Heart left ventricle (tissue), 16 donors: ENCODE results near the gene ARSI. TPM values are rescaled to one million over a fixed set of nuclear protein-coding genes. Genes with fewer than 3 reads are reported as not detected.

ENCODE experiments used
- ATAC-seq, 4 donors: fragments of 200-7000 bp; cut with Tn5 transposase; one replicate each; pipeline ENCODE4 v1.9.1; 2020 to 2022; ENCODE audit warnings: moderate library complexity in 4 of 4, mild to moderate bottlenecking in 3 of 4, moderate number of reproducible peaks in 1 of 4
- DNase-seq, 5 donors: peaks; one replicate each; pipeline ENCODE4 v3.0.0-alpha.2; 2020
- H3K27ac ChIP-seq, 12 donors: fragments of 200-600 bp; sonication (generic) in 4 of 12; one replicate each; pipeline versions ENCODE4 v1.5.0 to v1.8.0; 2016 to 2022; ENCODE audit warnings: mild to moderate bottlenecking in 2 of 12
- H3K27me3 ChIP-seq, 9 donors: fragments of 200-600 bp; sonication (generic) in 2 of 9; one replicate each; pipeline versions ENCODE4 v1.5.1 to v1.8.0; 2016 to 2022; ENCODE audit warnings: mild to moderate bottlenecking in 3 of 9
- H3K36me3 ChIP-seq, 9 donors: fragments of 200-600 bp; sonication (generic) in 2 of 9; one replicate each; pipeline versions ENCODE4 v1.5.0 to v1.8.0; 2018 to 2022; ENCODE audit warnings: mild to moderate bottlenecking in 2 of 9
- H3K4me1 ChIP-seq, 12 donors: fragments of 200-600 bp; sonication (generic) in 4 of 12; one replicate each; pipeline versions ENCODE4 v1.5.0 to v1.8.0; 2016 to 2022; ENCODE audit warnings: mild to moderate bottlenecking in 3 of 12
- H3K4me3 ChIP-seq, 12 donors: fragments of 200-600 bp; sonication (generic) in 4 of 12; one replicate each; pipeline versions ENCODE4 v1.5.0 to v1.8.0; 2017 to 2022; ENCODE audit warnings: mild to moderate bottlenecking in 9 of 12, moderate library complexity in 4 of 12
- H3K9me3 ChIP-seq, 12 donors: fragments of 200-600 bp; sonication (generic) in 4 of 12; one replicate each; pipeline versions ENCODE4 v1.5.0 to v1.8.0; 2016 to 2022; ENCODE audit warnings: mild to moderate bottlenecking in 1 of 12
- CTCF ChIP-seq, 12 donors: fragments of 200-600 bp; sonication (generic) in 4 of 12; IDR thresholded peaks; one replicate each; pipeline versions ENCODE4 v1.5.0 to v1.8.0; 2018 to 2022; ENCODE audit warnings: antibody characterized with exemption in 12 of 12, mild to moderate bottlenecking in 5 of 12
- POLR2A ChIP-seq, 2 donors: fragments of 450-650 bp; IDR thresholded peaks; one replicate each; pipeline ENCODE4 v1.6.1; 2017; ENCODE audit warnings: antibody characterized with exemption in 2 of 2, mild to moderate bottlenecking in 2 of 2, moderate library complexity in 2 of 2
- WGBS, 4 donors: extraction: QIAGEN DNeasy Blood & Tissue Kit in 2 of 4; methylation state at CpG; one replicate each; pipeline versions ENCODE4 v1.1.5 to v1.1.7; 2013 to 2018; 5-methylcytosine and 5-hydroxymethylcytosine counted together
- intact Hi-C, 10 donors: fragments of 100-400 bp; cut with DNase I; formaldehyde crosslinking; loops; one replicate each; pipeline versions ENCODE4 v1.11.1 to v1.14.2; 2022
- long read RNA-seq, 3 donors: library from polyadenylated mRNA; unstranded; transcript quantifications; one replicate each; pipeline ENCODE4 v2.0.0, GENCODE V29; 2020 to 2021
- polyA plus RNA-seq, 2 donors: library from polyadenylated mRNA; stranded (reverse); fragments of 200-250 nt; gene quantifications; one replicate each; pipeline ENCODE4 v1.2.3, GENCODE V29; 2013
- total RNA-seq, 9 donors: library from RNA; depleted of rRNA in 2 of 9; stranded (reverse); fragments of >200 nt in 2 of 9; fragmentation: NEBNext Ultra II Directional in 3 of 9; extraction: Animal tissue kit (Norgen Biotek cat#: 25700) in 3 of 9; gene quantifications; one replicate each; pipeline versions ENCODE4 v1.1.0 to v1.2.4, GENCODE V29; 2016 to 2023
- donor health status: ischemic (EF 13 %, LVEDD 7.1; RV severe dilation, severe dysfunction).
- donor health status: healthy with polysubstance abuse.
- donor health status: DM: no; HTN: yes; CAD: no.
- donor health status: DM: no; HTN: no; CAD: no.
- donor health status: ischemic (EF 25% LVEDD 6.9; RV normal size, moderate dysfunction).
- donor health status: ischemic (EF 25% LVEDD 5.7; RV mildly dilated, moderate dysfunction).
- donor health status: healthy.
- donor health status: DM: yes; HTN: yes; CAD: no.
- donor health status: ischemic (EF 35%, LVEDD 5.7; RV mildly dilated, moderate dysfunction).
- donor health status: nonischemic (EF 11% LVEDD 7.7; RV severe dilation, severe dysfunction).
- donor health status: DM: yes; HTN: yes; CAD: no.
- donor health status: PGD.
- donor health status: ischemic (EF 29% LVEDD 5.4; RV normal size, mild dysfunction).
- donor health status: nonischemic (EF 23%, LVEDD 6.1; RV moderate dilation, normal function).

The ARSI gene
- under 1 TPM in 7 of 9 donors, not detected in 2; 0.12 to 0.95 (median 0.35) TPM for total RNA-seq
- under 1 TPM in 1 of 2 donors, not detected in 1; 0.68 TPM for polyA plus RNA-seq
- long read RNA-seq, donor 1, result 0 reads
- long read RNA-seq, donor 2, result 0 reads
- long read RNA-seq, donor 3, result 0 reads

DNA sequence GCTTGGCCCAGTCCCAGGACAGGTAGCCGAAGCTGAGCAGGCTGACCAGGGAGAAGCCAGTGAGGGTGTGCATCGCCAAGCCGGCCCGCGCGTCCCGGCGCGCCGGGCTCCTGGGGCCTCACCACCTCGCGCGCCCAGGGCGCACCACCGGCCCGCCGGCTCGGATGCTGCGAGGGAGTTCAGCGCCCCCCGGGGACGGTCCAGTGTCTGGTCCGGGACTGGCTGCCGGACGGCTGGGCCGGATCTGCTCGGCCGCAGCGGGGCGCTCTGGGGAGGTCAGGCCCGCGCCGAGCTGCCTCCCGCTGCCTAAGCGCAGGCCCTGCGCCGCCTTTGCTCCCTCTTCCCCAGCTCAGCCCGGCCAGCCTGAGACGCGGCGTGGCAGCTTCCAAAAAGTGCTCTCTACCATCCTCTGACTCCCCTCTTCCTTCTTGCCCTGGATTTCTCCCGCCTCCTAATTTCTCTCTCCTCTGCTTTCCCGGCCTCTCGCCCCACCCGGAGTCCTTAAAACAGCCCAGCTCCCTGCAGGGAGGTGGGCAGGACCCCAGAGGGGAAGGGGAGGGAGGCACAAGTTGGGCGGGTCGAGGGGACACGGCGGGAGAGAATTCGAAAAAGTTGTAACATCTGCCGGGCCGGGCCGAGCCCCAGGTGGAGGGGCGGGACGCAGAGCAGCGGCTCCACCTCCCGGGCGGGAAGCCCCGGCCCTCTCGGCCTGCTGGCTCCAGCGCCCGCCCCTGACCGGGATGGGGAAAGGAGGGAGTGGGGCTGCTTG is at the start of gene ARSI:
Gene ARSI (minus strand): TSS at position 605 of the 769 bp plus-strand sequence. CDS start 532 bp downstream, at position 73.
- H3K4me1 ChIP-seq, result peaks cover 0 to 34% (median 9%) of the 10 kb centered on the region in 12 donors
- peak within 1 kb of the TSS in 7 of 12 donors; percentile 20 to 73 (median 53) for H3K27ac ChIP-seq
- TF ChIP-seq CTCF (IDR thresholded peaks at IDR 0.05) (peak in 3 of 12 donors; percentile 25 to 33 (median 28)), POLR2A (IDR thresholded peaks at IDR 0.05) (no peak)
- DNase-seq (peak in 4 of 5 donors; percentile 32 to 59 (median 56)), ATAC-seq (peak in 3 of 4 donors; percentile 44 to 79 (median 77))
- peak within 1 kb of the TSS; percentile 7 to 54 (median 38) for H3K4me3 ChIP-seq
- WGBS, 4 donors, result 2 to 4% (median 3%) methylated on average over 31 to 63 of the region's 63 CpGs
- peaks cover 0 to 32% (median 16%) of the 10 kb centered on the region in 9 donors for H3K27me3 ChIP-seq
- no peaks in the 10 kb centered on the region for H3K9me3 ChIP-seq
- H3K36me3 ChIP-seq, result no peaks in the 10 kb centered on the region
- intact Hi-C loops, result no loop called here

GRCh38 chr5:150350524-150351344 is 48.0 kb upstream of the ARSI start:
- intact Hi-C loops, result loop anchor here in 7 of 10 donors (5.0 to 10.0 kb wide), 7 partner anchors 78 to 326 kb away; partner anchors contain the start of gene CDX1 (in 1 of the 7)
- ATAC-seq (peak; percentile 83 to 93 (median 92)), DNase-seq (peak; percentile 67 to 79 (median 77))
- Histone ChIP-seq H3K36me3 (no peaks in the 10 kb centered on the region), H3K9me3 (no peaks in the 10 kb centered on the region), H3K27ac (no peak overlapping the region), H3K4me3 (no peak overlapping the region), H3K4me1 (peaks cover 0 to 21% (median 0%) of the 10 kb centered on the region in 12 donors), H3K27me3 (no peaks in the 10 kb centered on the region)
- WGBS, 4 donors, result 43 to 56% (median 49%) methylated on average over 7 of the region's 7 CpGs
- TF ChIP-seq CTCF (IDR thresholded peaks at IDR 0.05) (peak; percentile 31 to 74 (median 55)), POLR2A (IDR thresholded peaks at IDR 0.05) (no peak)

GRCh38 chr5:150349681-150350275 is 47.1 kb upstream of the ARSI start:
- intact Hi-C loops, result loop anchor here in 7 of 10 donors (5.0 to 10.0 kb wide), 7 partner anchors 77 to 325 kb away; partner anchors contain the start of gene CDX1 (in 1 of the 7)
- 79 to 94% (median 91%) methylated on average over 6 of the region's 6 CpGs for WGBS, 4 donors
- DNase-seq (no peak), ATAC-seq (no peak)
- Histone ChIP-seq H3K36me3 (no peaks in the 10 kb centered on the region), H3K27me3 (no peaks in the 10 kb centered on the region), H3K9me3 (no peaks in the 10 kb centered on the region), H3K4me1 (peaks cover 0 to 21% (median 0%) of the 10 kb centered on the region in 12 donors), H3K27ac (no peak overlapping the region), H3K4me3 (no peak overlapping the region)
- TF ChIP-seq POLR2A (IDR thresholded peaks at IDR 0.05) (no peak), CTCF (IDR thresholded peaks at IDR 0.05) (no peak)
